Transverse colon (tissue), 4 donors: ENCODE results near the gene CYP1B1.

Experiments
- CTCF ChIP-seq, 5 experiments: fragments of 200-600 bp in 3 of 5; fragments of 450-650 bp in 2 of 5; sonication (generic) in 3 of 5; IDR thresholded peaks; 1 replicate in 2 of 5; 2 replicates in 3 of 5; pipeline ENCODE4 v1.5.1; 2016 to 2017; ENCODE audit warnings: antibody characterized with exemption in 5 of 5, inconsistent platforms in 3 of 5, mild to moderate bottlenecking in 2 of 5, moderate library complexity in 1 of 5
- EP300 ChIP-seq: sonication (generic); formaldehyde crosslinking; IDR thresholded peaks from one replicate; pipeline ENCODE4 v1.6.1; 2017; ENCODE audit warnings: antibody characterized with exemption, low read depth
- POLR2A ChIP-seq: fragments of 450-650 bp; IDR thresholded peaks from one replicate; pipeline ENCODE4 v1.6.1; 2016; ENCODE audit warnings: antibody characterized with exemption, mild to moderate bottlenecking, moderate library complexity
- POLR2AphosphoS5 ChIP-seq, 3 donors: sonication (generic); formaldehyde crosslinking; IDR thresholded peaks; one replicate each; pipeline ENCODE4 v1.6.1; 2016; ENCODE audit warnings: antibody characterized with exemption in 3 of 3

GRCh38 chr2:38032946-38033345, 43.0 kb downstream of the CYP1B1 start:
- TF ChIP-seq CTCF (IDR thresholded peaks at IDR 0.05) (no peak), POLR2AphosphoS5 (IDR thresholded peaks at IDR 0.05) (no peak), POLR2A (no peak), EP300 (no peak)
